A673 (cell line): Measurements from ENCODE around the gene BNC2. TPM values are rescaled to one million over a fixed set of nuclear protein-coding genes. Genes with fewer than 3 reads are reported as not detected.
"Not testable (repeated sequence)": the region's sequence is repeated elsewhere in the genome, so short reads cannot be mapped to it uniquely, and the experiment has no call there.

Experiments
- BruUV-seq: library from RNA; stranded (reverse); fragments of 400-500 nt; replicated peaks from 2 replicates; lab custom pipeline; 2021; lab: Mats Ljungman, UMichigan
- CTCF ChIA-PET: fragments of 300-600 bp; sonication (Branson Sonifier 250); formaldehyde crosslinking; loops from one replicate; lab custom pipeline; 2022; ENCODE audit warnings: antibody characterized with exemption; lab: Charles Lee
- POLR2A ChIA-PET: fragments of 300-600 bp; sonication (Branson Sonifier 250); formaldehyde crosslinking; loops from one replicate; lab custom pipeline; 2022; ENCODE audit warnings: antibody characterized with exemption; ENCODE audit not compliant: low non-redundant PET; lab: Charles Lee
- DNase-seq: peaks from one replicate; pipeline ENCODE4 v3.0.0-alpha.2; 2015; ENCODE audit warnings: low spot score
- H3K27ac ChIP-seq: fragments of 200-600 bp; sonication (generic); 2 replicates; pipeline ENCODE4 v1.5.1; 2016; ENCODE audit warnings: mixed run types, low read depth, mild to moderate bottlenecking, mixed read lengths, antibody characterized with exemption, low read length; ENCODE audit not compliant: poor library complexity, severe bottlenecking
- H3K27me3 ChIP-seq: fragments of 200-600 bp; sonication (generic); replicated peaks from 2 replicates; pipeline ENCODE4 v1.6.1; 2017; ENCODE audit warnings: mixed run types, low read depth, mild to moderate bottlenecking, mixed read lengths, antibody characterized with exemption, low read length; ENCODE audit not compliant: insufficient read depth, poor library complexity
- H3K36me3 ChIP-seq: fragments of 200-600 bp; sonication (generic); 2 replicates; pipeline ENCODE4 v1.6.1; 2016; ENCODE audit warnings: mixed run types, mild to moderate bottlenecking, mixed read lengths, antibody characterized with exemption, low read length; ENCODE audit not compliant: insufficient read depth, poor library complexity, severe bottlenecking
- H3K4me1 ChIP-seq: fragments of 200-600 bp; sonication (generic); 2 replicates; pipeline ENCODE4 v1.6.1; 2017; ENCODE audit warnings: mixed run types, mild to moderate bottlenecking, mixed read lengths, antibody characterized with exemption, low read length; ENCODE audit not compliant: insufficient read depth, poor library complexity, severe bottlenecking
- H3K4me3 ChIP-seq: fragments of 200-600 bp; sonication (generic); 2 replicates; pipeline ENCODE4 v1.5.1; 2016; ENCODE audit warnings: low read depth, mixed run types, mild to moderate bottlenecking, mixed read lengths, low read length; ENCODE audit not compliant: poor library complexity, severe bottlenecking
- H3K9me3 ChIP-seq: fragments of 200-600 bp; sonication (generic); 2 replicates; pipeline ENCODE4 v1.6.1; 2016; ENCODE audit warnings: mixed run types, low read depth, mild to moderate bottlenecking, mixed read lengths, antibody characterized with exemption, low read length; ENCODE audit not compliant: poor library complexity, severe bottlenecking
- CTCF ChIP-seq: fragments of 300-800, 200-600 bp; sonication (generic); conservative IDR thresholded peaks from 2 replicates; pipeline ENCODE4 v1.5.1; 2017; ENCODE audit warnings: low read depth, mild to moderate bottlenecking, antibody characterized with exemption, low read length, moderate library complexity, mixed read lengths
- EZH2 ChIP-seq: fragments of 200-600 bp; sonication (generic); IDR thresholded peaks from 2 replicates; pipeline ENCODE4 v1.6.1; 2017; ENCODE audit warnings: borderline replicate concordance, low read depth, mild to moderate bottlenecking, mixed read lengths, antibody characterized with exemption, low read length; ENCODE audit not compliant: poor library complexity, severe bottlenecking
- intact Hi-C: fragments of 100-400 bp; cut with micrococcal nuclease; formaldehyde crosslinking; loops from one replicate; pipeline ENCODE4 v1.10.0; 2022; ENCODE audit not compliant: unreplicated experiment
- total RNA-seq: library from RNA; stranded (reverse); gene quantifications from 2 replicates; pipeline ENCODE4 v1.2.3, GENCODE V29; 2021

Gene BNC2
- total RNA-seq, 1 experiment from 2014 or later = 0.45 TPM

- no TSS peak for BruUV-seq
- no peaks in the 10 kb centered on the region for H3K27me3 ChIP-seq
- no peaks in the 10 kb centered on the region for H3K36me3 ChIP-seq
- no peak overlapping the region for H3K27ac ChIP-seq
- H3K9me3 ChIP-seq = no peaks in the 10 kb centered on the region
- H3K4me3 ChIP-seq = no peak overlapping the region
- intact Hi-C loops = no loop called here
- no peaks in the 10 kb centered on the region for H3K4me1 ChIP-seq
- no peak for DNase-seq
- CTCF ChIA-PET = no interaction called here
- TF ChIP-seq EZH2 (no peak), CTCF (no peak)
- POLR2A ChIA-PET = interaction anchor here (0.7 kb wide), 1 partner anchor 258 kb away, joined by 3 read pairs; no protein-coding TSS in a partner anchor
Observed at GRCh38 chr9:16542290-16542689, 328.2 kb downstream of the BNC2 start.

- Histone ChIP-seq H3K36me3 (no peaks in the 10 kb centered on the region), H3K4me3 (no peak overlapping the region), H3K27me3 (no peaks in the 10 kb centered on the region), H3K9me3 (no peaks in the 10 kb centered on the region), H3K27ac (no peak overlapping the region), H3K4me1 (no peaks in the 10 kb centered on the region)
- CTCF ChIA-PET = no interaction called here
- no peak for DNase-seq
- BruUV-seq = no TSS peak
- POLR2A ChIA-PET = no interaction called here
- intact Hi-C loops = no loop called here
- TF ChIP-seq CTCF (no peak), EZH2 (no peak)
Observed at GRCh38 chr9:16540743-16541613, 329.5 kb downstream of the BNC2 start.

GRCh38 chr9:16539626-16540025 lies 330.8 kb downstream of the BNC2 start:
- DNase-seq, H3K4me1 ChIP-seq, CTCF ChIA-PET, BruUV-seq, intact Hi-C loops, H3K27me3 ChIP-seq, POLR2A ChIA-PET, H3K4me3 ChIP-seq, H3K36me3 ChIP-seq, H3K9me3 ChIP-seq, H3K27ac ChIP-seq: not testable (repeated sequence)

GRCh38 chr9:16535555-16535954 lies 334.9 kb downstream of the BNC2 start:
- no peak overlapping the region for H3K27ac ChIP-seq
- no peak for TF ChIP-seq CTCF
- TF ChIP-seq EZH2 = no peak
- H3K36me3 ChIP-seq = no peaks in the 10 kb centered on the region
- no peak overlapping the region for H3K4me3 ChIP-seq
- no peaks in the 10 kb centered on the region for H3K9me3 ChIP-seq
- no TSS peak for BruUV-seq
- no peak for DNase-seq
- intact Hi-C loops = no loop called here
- no peaks in the 10 kb centered on the region for H3K27me3 ChIP-seq
- ChIA-PET CTCF (no interaction called here), POLR2A (no interaction called here)
- H3K4me1 ChIP-seq = no peaks in the 10 kb centered on the region
